ENCODE data around the gene AHDC1.
"Not testable (repeated sequence)": the region's sequence is repeated elsewhere in the genome, so short reads cannot be mapped to it uniquely, and the experiment has no call there.

GRCh38 chr1:27538305-27538676 lies 65.7 kb downstream of the AHDC1 start:
- TF ChIP-seq MEF2A (IDR thresholded peaks at IDR 0.05; ENCODE audit: insufficient read depth, low read depth, low read length); EZH2 (IDR thresholded peaks at IDR 0.05; ENCODE audit: borderline replicate concordance, control insufficient read depth, low read depth, low read length); NFYB (IDR thresholded peaks at IDR 0.05; ENCODE audit: insufficient read depth, low read depth, low read length); POLR2AphosphoS5 (IDR thresholded peaks at IDR 0.05; ENCODE audit: low read length); BHLHE40 (IDR thresholded peaks at IDR 0.05; ENCODE audit: borderline replicate concordance in 1 of 2, low read depth in 2 of 2, low read length in 1 of 2); TAF1 (IDR thresholded peaks at IDR 0.05; ENCODE audit: borderline replicate concordance, low read depth, low read length); GATAD2B (conservative IDR thresholded peaks at IDR 0.05; ENCODE audit: low read depth); HDAC2 (IDR thresholded peaks at IDR 0.05): not testable (repeated sequence)
- TF ChIP-seq, protein P1, sequence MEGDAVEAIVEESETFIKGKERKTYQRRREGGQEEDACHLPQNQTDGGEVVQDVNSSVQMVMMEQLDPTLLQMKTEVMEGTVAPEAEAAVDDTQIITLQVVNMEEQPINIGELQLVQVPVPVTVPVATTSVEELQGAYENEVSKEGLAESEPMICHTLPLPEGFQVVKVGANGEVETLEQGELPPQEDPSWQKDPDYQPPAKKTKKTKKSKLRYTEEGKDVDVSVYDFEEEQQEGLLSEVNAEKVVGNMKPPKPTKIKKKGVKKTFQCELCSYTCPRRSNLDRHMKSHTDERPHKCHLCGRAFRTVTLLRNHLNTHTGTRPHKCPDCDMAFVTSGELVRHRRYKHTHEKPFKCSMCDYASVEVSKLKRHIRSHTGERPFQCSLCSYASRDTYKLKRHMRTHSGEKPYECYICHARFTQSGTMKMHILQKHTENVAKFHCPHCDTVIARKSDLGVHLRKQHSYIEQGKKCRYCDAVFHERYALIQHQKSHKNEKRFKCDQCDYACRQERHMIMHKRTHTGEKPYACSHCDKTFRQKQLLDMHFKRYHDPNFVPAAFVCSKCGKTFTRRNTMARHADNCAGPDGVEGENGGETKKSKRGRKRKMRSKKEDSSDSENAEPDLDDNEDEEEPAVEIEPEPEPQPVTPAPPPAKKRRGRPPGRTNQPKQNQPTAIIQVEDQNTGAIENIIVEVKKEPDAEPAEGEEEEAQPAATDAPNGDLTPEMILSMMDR (IDR thresholded peaks at IDR 0.05 in 2 of 3, conservative IDR thresholded peaks at IDR 0.05 in 1 of 3; ENCODE audit: control insufficient read depth in 2 of 3, extremely low read depth in 1 of 3, insufficient read depth in 1 of 3, low read depth in 3 of 3, low read length in 3 of 3), result not testable (repeated sequence)
